ENCODE measurements around the gene CUL4A. TPM values are rescaled to one million over a fixed set of nuclear protein-coding genes. Genes with fewer than 3 reads are reported as not detected.
"Not testable (repeated sequence)": the region's sequence is repeated elsewhere in the genome, so short reads cannot be mapped to it uniquely, and the experiment has no call there.

Gene CUL4A
- total RNA-seq = 10 to 100 TPM; 80.3 to 94.5 (median 82.7) TPM
- total RNA-seq (2013) = 93.7 TPM
- total RNA-seq = 68.8 to 205 (median 135) reads per million in 29 experiments

DNA sequence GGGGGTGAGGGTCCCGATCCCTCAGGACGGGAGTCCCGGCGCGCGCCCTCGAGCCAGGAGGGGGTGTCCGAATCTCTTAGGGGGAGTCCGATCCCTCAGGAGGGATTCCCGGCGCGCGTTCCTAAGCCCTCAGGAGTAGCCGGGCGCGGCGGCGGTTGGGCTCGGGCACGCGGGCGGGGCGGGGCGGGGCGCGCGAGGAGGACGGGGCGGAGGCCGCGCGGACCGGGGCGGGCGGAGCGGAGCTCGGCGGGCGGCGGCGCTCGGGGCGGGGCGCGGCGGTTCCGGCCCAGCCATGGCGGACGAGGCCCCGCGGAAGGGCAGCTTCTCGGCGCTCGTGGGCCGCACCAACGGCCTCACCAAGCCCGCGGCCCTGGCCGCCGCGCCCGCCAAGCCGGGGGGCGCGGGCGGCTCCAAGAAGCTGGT is at the start of gene CUL4A:
Gene CUL4A, plus strand, starts transcription at position 278 of the 423 bp plus-strand sequence. Its CDS starts 15 bp downstream, at position 293.
- Mint-ChIP-seq H3K9me3 (no peaks in the 10 kb centered on the region), H3K4me1 (peaks cover 63 to 66% (median 63%) of the 10 kb centered on the region in 3 donors), H3K27me3 (no peaks in the 10 kb centered on the region), H3K36me3 (peaks cover 22% of the 10 kb centered on the region), H3K27ac (peak within 1 kb of the TSS; percentile 79), H3K4me3 (peak within 1 kb of the TSS; percentile 86 to 92 (median 87))
- Histone ChIP-seq H3K4me1 (ENCODE audit: control insufficient read depth in 1 of 2, extremely low read depth in 1 of 2, insufficient read depth in 2 of 2, low read length in 2 of 2) (peaks cover 37 to 47% of the 10 kb centered on the region in 2 experiments), H3K9me3 (no peaks in the 10 kb centered on the region), H3K36me3 (ENCODE audit: control insufficient read depth in 2 of 2, extremely low read depth in 1 of 2, insufficient read depth in 1 of 2, low read length in 1 of 2) (peaks cover 0 to 40% of the 10 kb centered on the region in 2 donors), H3K4me3 (ENCODE audit: control insufficient read depth in 1 of 2, extremely low read depth in 1 of 2, low read length in 1 of 2) (peak within 1 kb of the TSS; percentile 64 to 84), H3K27me3 (replicated peaks in 1 of 2; ENCODE audit: control insufficient read depth in 2 of 2, extremely low read depth in 1 of 2, insufficient read depth in 2 of 2, low read length in 1 of 2) (no peaks in the 10 kb centered on the region), H3K27ac (ENCODE audit: low read length) (peak within 1 kb of the TSS; percentile 96)
- DNase-seq (peak; percentile 27 to 85 (median 58)), ATAC-seq (replicated peaks in 1 of 4) (peak; percentile 62 to 72 (median 68))
- ChIA-PET POLR2A (no interaction called here), CTCF (interaction anchor here in 1 of 2 donors (0.7 to 1.4 kb wide), 2 partner anchors 49 to 88 kb away, joined by 3 to 4 read pairs; partner anchors contain the start of gene LAMP1)
- under 1% methylated on average over 66 of the region's 66 CpGs for WGBS (ENCODE audit: insufficient coverage)

DNA sequence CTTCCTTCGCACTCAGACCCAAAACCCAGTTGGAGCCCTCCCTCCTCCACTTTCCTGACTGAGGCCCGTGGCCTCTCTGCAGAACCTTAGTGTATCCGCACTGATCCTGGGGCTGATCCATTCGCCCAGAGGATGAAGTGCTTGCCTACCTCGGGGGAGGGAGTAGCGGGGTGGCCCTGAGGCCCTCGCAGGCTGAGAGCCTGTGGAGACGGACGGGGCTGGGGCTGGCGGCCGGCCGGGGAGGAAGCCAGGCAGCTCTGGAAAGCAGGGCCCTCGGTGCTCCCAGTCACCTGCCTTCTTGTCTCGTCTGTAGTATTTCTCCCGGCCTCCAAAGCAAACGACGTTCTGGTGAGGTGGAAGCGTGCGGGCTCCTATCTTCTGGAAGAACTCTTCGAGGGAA is 49.7 kb upstream of the CUL4A start:
- CTCF ChIA-PET = interaction anchor here in 1 of 2 donors (1.1 kb wide), 1 partner anchor 50 kb away, joined by 3 read pairs; the partner anchor contains the start of gene CUL4A
- no peaks in the 10 kb centered on the region for H3K36me3 Mint-ChIP-seq
- DNase-seq = no peak
- H3K27ac Mint-ChIP-seq = peak overlapping the region; percentile 65 to 78
- no peaks in the 10 kb centered on the region for H3K9me3 ChIP-seq
- no peak for ATAC-seq (replicated peaks in 1 of 4)
- POLR2A ChIA-PET = no interaction called here
- H3K4me1 ChIP-seq (ENCODE audit: control insufficient read depth in 1 of 2, extremely low read depth in 1 of 2, insufficient read depth in 2 of 2, low read length in 2 of 2) = peaks cover 14 to 21% of the 10 kb centered on the region in 2 experiments
- H3K4me3 Mint-ChIP-seq = no peak overlapping the region
- H3K27ac ChIP-seq (ENCODE audit: low read length) = no peak overlapping the region
- WGBS (ENCODE audit: insufficient coverage) = 93% methylated on average over 15 of the region's 20 CpGs
- no peaks in the 10 kb centered on the region for H3K27me3 Mint-ChIP-seq
- no peak overlapping the region for H3K4me3 ChIP-seq (ENCODE audit: control insufficient read depth in 1 of 2, extremely low read depth in 1 of 2, low read length in 1 of 2)
- H3K36me3 ChIP-seq (ENCODE audit: control insufficient read depth in 2 of 2, extremely low read depth in 1 of 2, insufficient read depth in 1 of 2, low read length in 1 of 2) = no peaks in the 10 kb centered on the region
- no peaks in the 10 kb centered on the region for H3K27me3 ChIP-seq (replicated peaks in 1 of 2; ENCODE audit: control insufficient read depth in 2 of 2, extremely low read depth in 1 of 2, insufficient read depth in 2 of 2, low read length in 1 of 2)
- H3K4me1 Mint-ChIP-seq = peaks cover 26 to 31% (median 30%) of the 10 kb centered on the region in 3 donors
- peaks cover 3 to 7% (median 6%) of the 10 kb centered on the region in 3 donors for H3K9me3 Mint-ChIP-seq

DNA sequence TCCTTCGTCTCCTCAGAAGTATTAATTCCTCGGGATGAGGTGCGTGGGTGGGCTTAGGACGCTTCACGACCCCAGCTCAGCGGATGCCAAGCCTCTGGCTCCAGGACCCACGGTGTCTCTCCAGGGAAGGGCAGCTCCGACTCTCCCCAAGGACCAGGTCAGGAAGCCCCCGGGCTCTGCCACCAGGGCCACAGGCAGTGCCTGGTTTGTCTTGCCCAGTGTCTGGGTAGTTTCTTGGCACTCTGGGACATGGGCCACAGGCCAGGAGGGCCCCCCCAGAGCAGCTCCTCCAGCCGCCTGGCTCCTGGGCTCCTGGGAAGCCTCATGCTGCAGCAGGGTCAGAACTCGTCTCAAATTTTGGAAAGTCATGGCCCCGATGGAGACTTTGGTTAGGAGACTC is 48.4 kb upstream of the CUL4A start:
- 83% methylated on average over 10 of the region's 12 CpGs for WGBS (ENCODE audit: insufficient coverage)
- CTCF ChIA-PET = no interaction called here

DNA sequence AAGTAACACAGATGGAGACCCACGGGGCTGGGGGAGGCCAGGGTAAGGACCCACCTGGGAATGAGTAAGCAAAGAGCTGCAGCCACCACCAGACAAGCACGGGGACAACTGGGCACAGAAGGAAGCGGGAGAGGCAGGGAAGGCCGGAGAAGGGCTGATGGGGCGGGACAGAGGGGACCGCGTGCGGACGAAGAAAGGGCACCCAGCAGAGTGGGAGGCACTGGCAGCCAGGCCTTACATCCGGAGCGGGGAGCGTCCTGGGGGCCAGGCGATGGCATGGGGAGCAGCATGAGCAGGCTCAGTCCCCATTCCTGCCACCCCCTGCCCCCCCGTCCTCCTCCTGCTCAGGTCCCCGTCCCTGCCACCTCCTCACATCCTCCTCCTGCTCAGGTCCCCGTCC is 48.0 kb upstream of the CUL4A start:
- peak in 3 of 4 experiments; percentile 11 to 33 (median 24) for ATAC-seq (replicated peaks in 1 of 4)
- H3K9me3 Mint-ChIP-seq = no peaks in the 10 kb centered on the region
- peak overlapping the region in 1 of 3 donors; percentile 77 for H3K4me3 Mint-ChIP-seq
- ChIA-PET CTCF (no interaction called here), POLR2A (no interaction called here)
- peaks cover 14 to 24% of the 10 kb centered on the region in 2 experiments for H3K4me1 ChIP-seq (ENCODE audit: control insufficient read depth in 1 of 2, extremely low read depth in 1 of 2, insufficient read depth in 2 of 2, low read length in 2 of 2)
- no peak overlapping the region for H3K4me3 ChIP-seq (ENCODE audit: control insufficient read depth in 1 of 2, extremely low read depth in 1 of 2, low read length in 1 of 2)
- H3K4me1 Mint-ChIP-seq = peaks cover 26 to 31% (median 30%) of the 10 kb centered on the region in 3 donors
- H3K36me3 ChIP-seq (ENCODE audit: control insufficient read depth in 2 of 2, extremely low read depth in 1 of 2, insufficient read depth in 1 of 2, low read length in 1 of 2) = no peaks in the 10 kb centered on the region
- H3K36me3 Mint-ChIP-seq = no peaks in the 10 kb centered on the region
- peak overlapping the region; percentile 51 for H3K27ac ChIP-seq (ENCODE audit: low read length)
- H3K27me3 Mint-ChIP-seq = no peaks in the 10 kb centered on the region
- 29% methylated on average over 11 of the region's 16 CpGs for WGBS (ENCODE audit: insufficient coverage)
- H3K27ac Mint-ChIP-seq = peak overlapping the region; percentile 78
- H3K27me3 ChIP-seq (replicated peaks in 1 of 2; ENCODE audit: control insufficient read depth in 2 of 2, extremely low read depth in 1 of 2, insufficient read depth in 2 of 2, low read length in 1 of 2) = no peaks in the 10 kb centered on the region
- peak in 1 of 35 experiments; percentile 31 for DNase-seq
- no peaks in the 10 kb centered on the region for H3K9me3 ChIP-seq

More for the DNA sequence above, 48.4 kb upstream of the CUL4A start:
- H3K36me3 Mint-ChIP-seq = no peaks in the 10 kb centered on the region
- peak overlapping the region in 1 of 3 donors; percentile 77 for H3K4me3 Mint-ChIP-seq
- no peaks in the 10 kb centered on the region for H3K27me3 Mint-ChIP-seq
- ATAC-seq (replicated peaks in 1 of 4) (no peak), DNase-seq (no peak)
- Histone ChIP-seq H3K9me3 (no peaks in the 10 kb centered on the region), H3K4me1 (ENCODE audit: control insufficient read depth in 1 of 2, extremely low read depth in 1 of 2, insufficient read depth in 2 of 2, low read length in 2 of 2) (peaks cover 14 to 21% of the 10 kb centered on the region in 2 experiments), H3K4me3 (ENCODE audit: control insufficient read depth in 1 of 2, extremely low read depth in 1 of 2, low read length in 1 of 2) (no peak overlapping the region), H3K27ac (ENCODE audit: low read length) (peak overlapping the region; percentile 51), H3K27me3 (replicated peaks in 1 of 2; ENCODE audit: control insufficient read depth in 2 of 2, extremely low read depth in 1 of 2, insufficient read depth in 2 of 2, low read length in 1 of 2) (no peaks in the 10 kb centered on the region), H3K36me3 (ENCODE audit: control insufficient read depth in 2 of 2, extremely low read depth in 1 of 2, insufficient read depth in 1 of 2, low read length in 1 of 2) (no peaks in the 10 kb centered on the region)
- H3K9me3 Mint-ChIP-seq = no peaks in the 10 kb centered on the region
- POLR2A ChIA-PET = no interaction called here
- peak overlapping the region; percentile 78 for H3K27ac Mint-ChIP-seq
- peaks cover 26 to 31% (median 30%) of the 10 kb centered on the region in 3 donors for H3K4me1 Mint-ChIP-seq

DNA sequence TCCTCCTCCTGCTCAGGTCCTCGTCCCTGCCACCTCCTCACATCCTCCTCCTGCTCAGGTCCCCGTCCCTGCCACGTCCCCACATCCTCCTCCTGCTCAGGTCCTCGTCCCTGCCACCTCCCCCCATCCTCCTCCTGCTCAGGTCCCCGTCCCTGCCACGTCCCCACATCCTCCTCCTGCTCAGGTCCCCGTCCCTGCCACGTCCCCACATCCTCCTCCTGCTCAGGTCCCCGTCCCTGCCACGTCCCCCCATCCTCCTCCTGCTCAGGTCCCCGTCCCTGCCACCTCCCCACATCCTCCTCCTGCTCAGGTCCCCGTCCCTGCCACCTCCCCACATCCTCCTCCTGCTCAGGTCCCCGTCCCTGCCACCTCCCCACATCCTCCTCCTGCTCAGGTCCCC is 47.4 kb upstream of the CUL4A start:
- H3K27me3 ChIP-seq (replicated peaks in 1 of 2; ENCODE audit: control insufficient read depth in 2 of 2, extremely low read depth in 1 of 2, insufficient read depth in 2 of 2, low read length in 1 of 2); H3K9me3 ChIP-seq; ATAC-seq (replicated peaks in 1 of 4); H3K27ac ChIP-seq (ENCODE audit: low read length); H3K27me3 Mint-ChIP-seq; H3K4me3 ChIP-seq (ENCODE audit: control insufficient read depth in 1 of 2, extremely low read depth in 1 of 2, low read length in 1 of 2); H3K9me3 Mint-ChIP-seq; H3K4me3 Mint-ChIP-seq; DNase-seq; CTCF ChIA-PET; H3K36me3 ChIP-seq (ENCODE audit: control insufficient read depth in 2 of 2, extremely low read depth in 1 of 2, insufficient read depth in 1 of 2, low read length in 1 of 2); H3K36me3 Mint-ChIP-seq; H3K27ac Mint-ChIP-seq; POLR2A ChIA-PET: not testable (repeated sequence)
- H3K4me1 Mint-ChIP-seq = peaks cover 26 to 31% (median 30%) of the 10 kb centered on the region in 3 donors
- H3K4me1 ChIP-seq (ENCODE audit: control insufficient read depth in 1 of 2, extremely low read depth in 1 of 2, insufficient read depth in 2 of 2, low read length in 2 of 2) = peaks cover 14 to 27% of the 10 kb centered on the region in 2 experiments
- no CpG with 5 or more reads among the region's 13 CpGs for WGBS (ENCODE audit: insufficient coverage)

DNA sequence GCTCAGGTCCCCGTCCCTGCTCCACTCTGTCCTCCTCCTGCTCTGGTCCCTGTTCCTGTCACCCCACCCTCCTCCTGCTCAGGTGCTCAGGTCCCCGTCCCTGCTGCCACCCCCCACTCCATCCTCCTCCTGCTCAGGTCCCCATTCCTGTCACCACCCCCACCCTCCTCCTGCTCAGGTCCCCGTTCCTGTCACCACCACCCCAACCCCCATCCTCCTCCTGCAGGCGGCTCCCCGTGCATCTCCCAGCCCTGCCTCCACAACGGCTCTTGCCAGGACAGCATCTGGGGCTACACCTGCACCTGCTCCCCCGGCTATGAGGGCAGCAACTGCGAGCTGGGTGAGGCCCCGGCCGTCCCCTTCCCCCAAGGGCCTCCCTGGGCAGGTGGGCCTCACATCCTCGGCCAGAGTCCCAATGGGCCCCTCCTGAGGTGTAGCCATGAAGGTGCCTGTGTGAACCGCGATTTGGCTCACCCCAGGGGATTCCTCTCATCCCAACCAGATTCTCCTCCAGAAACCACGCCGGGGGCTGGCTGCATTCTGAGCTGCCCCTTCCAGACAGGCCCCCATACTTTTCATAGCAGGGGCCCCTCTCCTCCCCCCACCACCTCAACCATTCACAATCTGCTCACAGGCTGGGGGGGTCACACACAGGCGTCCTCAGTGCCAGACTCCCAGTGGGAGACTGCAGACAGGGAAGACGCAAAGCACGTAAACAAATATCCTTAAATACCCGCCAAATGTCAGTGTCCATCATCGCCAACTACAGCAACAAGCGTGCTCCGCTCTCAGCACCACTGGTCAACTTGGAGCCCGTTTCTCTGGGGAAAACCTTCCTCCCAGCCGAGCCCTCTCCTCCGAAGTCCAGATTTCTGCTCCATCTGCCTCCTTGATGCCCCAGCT is 46.4 kb upstream of the CUL4A start:
- CTCF ChIA-PET = no interaction called here

More for the DNA sequence above, 46.4 kb upstream of the CUL4A start:
- peak overlapping the region; percentile 81 to 86 for H3K27ac Mint-ChIP-seq
- H3K9me3 Mint-ChIP-seq = peaks cover 5 to 10% (median 8%) of the 10 kb centered on the region in 3 donors
- peak overlapping the region in 1 of 3 donors; percentile 65 for H3K4me3 Mint-ChIP-seq
- no peaks in the 10 kb centered on the region for H3K9me3 ChIP-seq
- POLR2A ChIA-PET = no interaction called here
- H3K27me3 Mint-ChIP-seq = no peaks in the 10 kb centered on the region
- peak overlapping the region; percentile 49 for H3K27ac ChIP-seq (ENCODE audit: low read length)
- peaks cover 14 to 27% of the 10 kb centered on the region in 2 experiments for H3K4me1 ChIP-seq (ENCODE audit: control insufficient read depth in 1 of 2, extremely low read depth in 1 of 2, insufficient read depth in 2 of 2, low read length in 2 of 2)
- no peak overlapping the region for H3K4me3 ChIP-seq (ENCODE audit: control insufficient read depth in 1 of 2, extremely low read depth in 1 of 2, low read length in 1 of 2)
- DNase-seq = peak in 9 of 35 experiments; percentile 13 to 40 (median 30)
- ATAC-seq (replicated peaks in 1 of 4) = peak; percentile 28 to 69 (median 52)
- peaks cover 9% of the 10 kb centered on the region for H3K36me3 Mint-ChIP-seq
- peaks cover 26 to 31% (median 30%) of the 10 kb centered on the region in 3 donors for H3K4me1 Mint-ChIP-seq
- no peaks in the 10 kb centered on the region for H3K27me3 ChIP-seq (replicated peaks in 1 of 2; ENCODE audit: control insufficient read depth in 2 of 2, extremely low read depth in 1 of 2, insufficient read depth in 2 of 2, low read length in 1 of 2)
- 51% methylated on average over 23 of the region's 25 CpGs for WGBS (ENCODE audit: insufficient coverage)
- no peaks in the 10 kb centered on the region for H3K36me3 ChIP-seq (ENCODE audit: control insufficient read depth in 2 of 2, extremely low read depth in 1 of 2, insufficient read depth in 1 of 2, low read length in 1 of 2)
